Activated CD4-positive, alpha-beta T cell treated with anti-CD3 and anti-CD28 coated beads, Interleukin-2, amount 10 ng/mL, durations not matched to agents 24 days and 14 days (primary cell): ENCODE results near the gene TMEM87A. TPM values are rescaled to one million over a fixed set of nuclear protein-coding genes. Genes with fewer than 3 reads are reported as not detected.
A peak's percentile ranks its signal among the peaks of the same experiment; 100 is the strongest.

Experiments used
- DNase-seq: peaks from one replicate; pipeline ENCODE4 v3.0.0; 2022
- H3K27ac Mint-ChIP-seq: one replicate; pipeline ENCODE4 v1.8.0; 2022; ENCODE audit warnings: mild to moderate bottlenecking, mixed read lengths
- H3K27me3 Mint-ChIP-seq: one replicate; pipeline ENCODE4 v1.8.0; 2022; ENCODE audit warnings: mixed read lengths
- H3K36me3 Mint-ChIP-seq: one replicate; pipeline ENCODE4 v1.8.0; 2022; ENCODE audit warnings: low read depth, mild to moderate bottlenecking, mixed read lengths
- H3K4me1 Mint-ChIP-seq: one replicate; pipeline ENCODE4 v1.8.0; 2021; ENCODE audit warnings: mixed read lengths
- H3K4me3 Mint-ChIP-seq: one replicate; pipeline ENCODE4 v1.8.0; 2022; ENCODE audit warnings: mild to moderate bottlenecking, moderate library complexity, mixed read lengths
- H3K9me3 Mint-ChIP-seq: one replicate; pipeline ENCODE4 v1.8.0; 2021; ENCODE audit warnings: mixed read lengths
- intact Hi-C: fragments of 100-400 bp; cut with micrococcal nuclease; formaldehyde crosslinking; loops from one replicate; pipeline ENCODE4 v1.15.1; 2023
- total RNA-seq: library from RNA; stranded (reverse); gene quantifications from 2 replicates; pipeline ENCODE4 v1.2.3, GENCODE V29; 2022

Gene TMEM87A
- total RNA-seq, 1 donor from 2014 or later = 37.1 TPM

DNA sequence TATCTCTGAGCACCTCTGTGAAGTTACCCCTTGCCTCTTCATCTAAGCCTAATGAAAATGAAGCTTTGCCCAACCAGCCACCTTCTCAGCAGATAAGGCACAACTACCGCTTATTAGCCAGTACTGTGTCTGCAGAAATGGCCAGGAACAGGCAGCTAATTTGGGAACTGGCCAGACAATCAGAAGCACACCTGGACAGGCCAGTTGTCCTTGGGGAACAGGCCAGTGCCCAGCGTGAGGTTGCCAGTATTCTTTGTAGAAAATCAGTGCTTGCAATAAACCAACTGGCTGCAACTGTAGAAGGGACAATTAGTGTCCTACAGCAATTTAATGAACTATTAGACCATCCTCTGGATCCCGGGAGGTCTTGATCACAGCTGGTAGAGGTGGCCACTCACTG, 10.4 kb upstream of the TMEM87A start:
- no peaks in the 10 kb centered on the region for H3K9me3 Mint-ChIP-seq
- peaks cover 9% of the 10 kb centered on the region for H3K4me1 Mint-ChIP-seq
- no peaks in the 10 kb centered on the region for H3K27me3 Mint-ChIP-seq
- no peak overlapping the region for H3K27ac Mint-ChIP-seq
- DNase-seq = no peak
- no peak overlapping the region for H3K4me3 Mint-ChIP-seq
- peaks cover 18% of the 10 kb centered on the region for H3K36me3 Mint-ChIP-seq
- intact Hi-C loops = no loop called here

DNA sequence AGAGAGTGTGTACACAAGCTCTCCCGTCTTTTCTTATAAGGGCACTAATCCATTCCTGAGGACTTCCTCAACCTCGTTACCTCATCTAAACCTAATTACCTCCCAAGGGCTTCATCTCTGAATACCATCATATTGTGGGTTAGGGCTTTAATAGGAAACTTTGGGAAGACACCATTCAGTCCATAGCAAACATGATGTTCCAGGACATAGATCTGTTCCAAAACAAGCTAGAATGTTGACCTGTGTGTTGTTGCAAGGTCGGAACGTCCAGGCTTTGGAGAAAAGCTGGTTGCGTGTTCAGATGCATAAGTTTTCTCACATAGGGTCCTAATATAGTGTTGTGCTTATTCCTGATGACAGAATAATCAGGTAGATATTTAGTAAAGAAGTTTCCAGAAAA, 9.7 kb upstream of the TMEM87A start:
- no peak overlapping the region for H3K27ac Mint-ChIP-seq
- no peaks in the 10 kb centered on the region for H3K9me3 Mint-ChIP-seq
- H3K4me3 Mint-ChIP-seq = no peak overlapping the region
- peaks cover 11% of the 10 kb centered on the region for H3K4me1 Mint-ChIP-seq
- intact Hi-C loops = no loop called here
- H3K36me3 Mint-ChIP-seq = peaks cover 20% of the 10 kb centered on the region
- DNase-seq = no peak
- no peaks in the 10 kb centered on the region for H3K27me3 Mint-ChIP-seq

DNA sequence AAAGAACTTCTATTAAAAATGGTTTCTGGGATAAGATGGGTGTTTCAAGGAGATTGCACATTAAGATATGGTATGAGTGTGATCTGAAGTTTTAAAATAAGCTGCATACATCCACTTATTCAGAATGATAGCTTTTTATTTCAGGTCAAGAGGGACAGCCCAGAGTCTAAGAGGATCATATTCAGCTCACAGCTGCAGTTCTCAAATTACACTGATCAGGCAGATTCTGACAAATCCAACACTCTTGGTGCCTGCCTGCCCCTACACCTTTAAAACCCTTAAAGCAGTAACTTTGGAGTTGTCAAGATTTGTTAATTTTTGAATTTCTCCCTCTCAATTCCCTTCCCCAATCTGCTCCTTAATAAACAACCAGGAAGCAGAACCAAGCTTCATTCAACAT, 9.1 kb upstream of the TMEM87A start:
- H3K27ac Mint-ChIP-seq = no peak overlapping the region
- no peaks in the 10 kb centered on the region for H3K27me3 Mint-ChIP-seq
- intact Hi-C loops = no loop called here
- no peak for DNase-seq
- H3K9me3 Mint-ChIP-seq = no peaks in the 10 kb centered on the region
- H3K36me3 Mint-ChIP-seq = peaks cover 20% of the 10 kb centered on the region
- H3K4me1 Mint-ChIP-seq = peaks cover 11% of the 10 kb centered on the region
- no peak overlapping the region for H3K4me3 Mint-ChIP-seq

DNA sequence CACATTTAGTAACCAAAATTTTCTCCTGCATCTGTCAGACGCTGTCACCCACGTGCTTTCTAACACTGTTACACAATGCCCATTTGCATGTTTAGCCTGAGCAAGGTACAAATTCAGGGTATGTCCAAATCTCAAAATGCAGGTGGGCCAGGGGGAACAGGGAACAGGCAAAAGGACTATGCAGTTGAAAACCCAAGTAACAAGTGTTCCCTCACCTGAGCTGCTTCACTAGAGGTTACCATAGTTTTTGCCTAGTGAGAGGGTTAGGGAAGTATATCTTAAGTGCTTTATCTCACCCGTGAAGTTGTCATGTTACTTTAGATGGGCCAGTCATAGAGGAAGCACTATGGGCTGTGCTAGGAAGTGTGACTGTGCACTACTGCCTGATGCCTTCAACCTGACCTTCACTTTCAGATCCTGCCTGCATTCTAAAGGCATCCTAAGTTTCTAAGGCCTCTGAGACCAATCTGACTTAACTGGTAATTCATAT, 6.0 kb upstream of the TMEM87A start:
- intact Hi-C loops = loop anchor here (5.0 to 10.0 kb wide), 2 partner anchors 193 to 646 kb away; partner anchors contain the start of gene TTBK2

DNA sequence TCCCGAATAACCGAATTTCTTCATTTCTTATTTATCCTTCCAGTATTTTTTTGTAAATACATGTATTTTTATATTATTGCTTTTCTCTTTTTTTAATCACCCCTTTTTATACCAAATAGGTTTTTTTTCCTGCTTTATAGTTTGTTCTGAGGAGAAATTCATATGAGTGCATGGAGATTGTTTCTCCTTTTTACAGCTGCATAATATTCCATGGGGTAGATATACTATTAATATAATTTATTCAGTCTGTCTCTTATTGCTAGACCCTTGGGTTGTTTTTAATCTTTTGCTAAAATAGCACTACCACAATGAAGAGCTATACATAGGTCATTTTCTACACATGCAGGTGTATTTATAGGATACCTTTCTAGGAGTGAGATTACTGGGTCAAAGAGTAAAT, 3.5 kb upstream of the TMEM87A start:
- Mint-ChIP-seq H3K4me1 (peaks cover 36% of the 10 kb centered on the region), H3K27me3 (no peaks in the 10 kb centered on the region), H3K4me3 (no peak overlapping the region), H3K36me3 (peaks cover 14% of the 10 kb centered on the region), H3K27ac (no peak overlapping the region), H3K9me3 (no peaks in the 10 kb centered on the region)
- intact Hi-C loops = loop anchor here (5.0 to 10.0 kb wide), 2 partner anchors 196 to 648 kb away; partner anchors contain the start of gene TTBK2
- DNase-seq = no peak

More for the DNA sequence above, 6.0 kb upstream of the TMEM87A start:
- DNase-seq = peak; percentile 59
- no peak overlapping the region for H3K27ac Mint-ChIP-seq
- H3K9me3 Mint-ChIP-seq = no peaks in the 10 kb centered on the region
- no peaks in the 10 kb centered on the region for H3K27me3 Mint-ChIP-seq
- no peak overlapping the region for H3K4me3 Mint-ChIP-seq
- peaks cover 26% of the 10 kb centered on the region for H3K4me1 Mint-ChIP-seq
- H3K36me3 Mint-ChIP-seq = peaks cover 12% of the 10 kb centered on the region

DNA sequence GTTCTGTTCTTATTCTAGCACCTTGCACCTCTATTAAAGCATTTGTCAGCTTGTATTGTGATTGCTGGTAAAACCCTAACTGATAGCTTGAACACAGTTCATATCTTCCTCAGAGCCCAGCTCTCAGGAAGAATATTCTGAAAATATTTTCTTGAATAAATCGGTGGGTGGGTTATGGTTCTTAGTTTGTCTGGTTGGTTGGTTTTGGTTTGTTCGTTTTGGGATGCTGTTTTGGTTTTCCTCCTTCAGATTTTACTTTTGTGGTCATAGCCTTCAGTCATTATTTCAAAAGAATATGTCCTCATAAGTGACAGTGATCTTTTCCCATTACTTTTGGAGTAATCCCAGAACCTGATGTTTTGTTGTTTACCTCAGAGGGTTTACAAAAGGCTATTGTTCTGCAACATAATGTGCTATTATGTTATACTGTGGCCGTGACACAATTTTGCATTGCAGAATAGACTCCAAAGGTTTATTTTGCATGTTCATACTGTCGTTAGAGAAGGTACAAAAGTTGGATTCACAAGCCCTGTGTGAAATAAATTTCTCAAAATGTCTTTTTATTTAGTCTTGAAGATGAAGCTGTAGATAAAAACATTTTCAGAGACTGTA, 2.7 kb upstream of the TMEM87A start:
- peak overlapping the region; percentile 95 for H3K4me3 Mint-ChIP-seq
- peaks cover 42% of the 10 kb centered on the region for H3K4me1 Mint-ChIP-seq
- H3K27me3 Mint-ChIP-seq = no peaks in the 10 kb centered on the region
- no peaks in the 10 kb centered on the region for H3K9me3 Mint-ChIP-seq
- H3K36me3 Mint-ChIP-seq = peaks cover 19% of the 10 kb centered on the region
- no peak for DNase-seq
- intact Hi-C loops = loop anchor here (5.0 to 10.0 kb wide), 2 partner anchors 196 to 649 kb away; partner anchors contain the start of gene TTBK2
- H3K27ac Mint-ChIP-seq = peak overlapping the region; percentile 73

DNA sequence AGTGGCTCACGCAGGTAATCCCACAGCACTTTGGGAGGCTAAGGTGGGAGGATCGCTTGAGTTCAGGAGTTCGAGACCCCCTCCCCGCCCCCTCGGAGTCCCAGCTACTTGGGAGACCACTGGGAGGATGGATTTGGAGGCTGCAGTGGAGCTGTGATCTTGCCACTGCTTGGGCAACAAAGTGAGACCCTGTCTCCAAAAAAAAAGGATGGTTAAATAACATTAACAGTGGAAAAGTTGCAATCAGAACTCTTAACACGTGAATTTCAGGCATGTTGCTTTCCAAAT, 1.4 kb upstream of the TMEM87A start:
- Mint-ChIP-seq H3K27me3 (no peaks in the 10 kb centered on the region), H3K9me3 (no peaks in the 10 kb centered on the region), H3K4me3 (peak overlapping the region; percentile 95), H3K27ac (peak overlapping the region; percentile 99), H3K4me1 (peaks cover 44% of the 10 kb centered on the region), H3K36me3 (peaks cover 18% of the 10 kb centered on the region)
- DNase-seq = no peak
- intact Hi-C loops = loop anchor here (5.0 to 10.0 kb wide), 4 partner anchors 302 to 833 kb away; partner anchors contain the start of genes EHD4, MGA, TTBK2 and UBR1

DNA sequence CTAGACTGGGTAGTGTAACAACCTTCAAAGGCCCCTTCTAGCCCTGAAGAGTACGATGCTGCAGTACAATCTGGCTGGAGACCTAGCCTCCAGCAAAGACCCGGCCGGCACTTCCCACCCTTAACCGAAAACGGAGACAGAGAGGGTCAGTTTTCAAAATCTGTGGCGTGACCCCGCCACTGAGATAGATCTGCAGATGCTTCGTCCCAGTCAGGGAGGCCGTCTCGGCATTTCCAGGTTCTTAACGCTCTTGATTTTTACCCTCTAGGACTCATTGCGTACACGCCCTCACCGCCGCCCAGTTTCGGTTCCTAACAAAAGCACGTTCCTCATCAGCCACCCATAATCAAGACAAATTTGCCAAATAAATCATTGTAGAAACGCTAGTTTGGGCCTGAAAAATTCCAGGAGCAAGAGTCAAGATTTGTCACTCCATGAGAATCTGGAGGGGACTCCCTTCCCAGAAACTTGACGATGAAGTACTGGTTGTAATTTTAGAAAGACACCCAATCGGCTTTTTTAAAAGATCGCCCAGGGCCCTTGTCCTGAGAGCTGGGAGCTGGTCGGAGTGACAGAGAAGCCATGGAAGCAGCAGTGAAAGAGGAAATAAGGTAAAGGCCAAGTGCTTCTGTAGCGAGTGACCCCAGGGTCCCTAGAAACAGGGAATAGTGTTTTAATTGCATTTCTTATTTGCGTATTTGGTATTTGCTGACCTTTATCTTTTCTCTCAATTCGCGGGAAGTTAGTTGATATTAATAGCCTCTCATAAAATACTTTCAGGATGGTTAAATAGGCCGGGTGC, 868 bp upstream of the TMEM87A start:
- DNase-seq = peak; percentile 90
- peaks cover 39% of the 10 kb centered on the region for H3K4me1 Mint-ChIP-seq
- no peaks in the 10 kb centered on the region for H3K9me3 Mint-ChIP-seq
- no peaks in the 10 kb centered on the region for H3K27me3 Mint-ChIP-seq
- peak overlapping the region; percentile 99 for H3K27ac Mint-ChIP-seq
- intact Hi-C loops = loop anchor here (1.0 to 10.0 kb wide), 7 partner anchors 65 to 833 kb away; partner anchors contain the start of genes EHD4, MGA, TTBK2 and UBR1
- H3K4me3 Mint-ChIP-seq = peak overlapping the region; percentile 95
- peaks cover 15% of the 10 kb centered on the region for H3K36me3 Mint-ChIP-seq

DNA sequence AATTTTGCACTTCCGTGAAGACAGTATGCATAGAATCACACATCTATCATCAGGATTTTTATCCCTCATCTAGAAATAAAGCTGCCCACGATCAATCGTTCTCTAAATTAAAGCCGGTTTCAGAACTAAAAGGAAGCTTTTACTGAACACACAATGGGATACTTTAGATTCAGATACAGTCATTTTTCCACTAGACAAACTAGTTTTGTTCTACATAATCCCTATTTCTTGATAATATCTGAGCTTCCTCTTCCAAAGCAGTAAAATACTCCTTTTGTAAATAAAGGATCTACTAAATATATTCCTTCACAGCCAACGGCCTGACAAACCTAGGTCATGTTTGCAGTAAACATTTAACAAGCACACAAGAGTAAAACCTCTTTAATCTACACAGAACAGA, 2.2 kb downstream of the TMEM87A start:
- Mint-ChIP-seq H3K4me1 (peaks cover 39% of the 10 kb centered on the region), H3K27ac (no peak overlapping the region), H3K27me3 (no peaks in the 10 kb centered on the region), H3K4me3 (peak overlapping the region; percentile 40), H3K36me3 (peaks cover 29% of the 10 kb centered on the region), H3K9me3 (no peaks in the 10 kb centered on the region)
- DNase-seq = no peak
- intact Hi-C loops = loop anchor here (5.0 to 10.0 kb wide), 4 partner anchors 299 to 836 kb away; partner anchors contain the start of genes EHD4, MGA, TTBK2 and UBR1

DNA sequence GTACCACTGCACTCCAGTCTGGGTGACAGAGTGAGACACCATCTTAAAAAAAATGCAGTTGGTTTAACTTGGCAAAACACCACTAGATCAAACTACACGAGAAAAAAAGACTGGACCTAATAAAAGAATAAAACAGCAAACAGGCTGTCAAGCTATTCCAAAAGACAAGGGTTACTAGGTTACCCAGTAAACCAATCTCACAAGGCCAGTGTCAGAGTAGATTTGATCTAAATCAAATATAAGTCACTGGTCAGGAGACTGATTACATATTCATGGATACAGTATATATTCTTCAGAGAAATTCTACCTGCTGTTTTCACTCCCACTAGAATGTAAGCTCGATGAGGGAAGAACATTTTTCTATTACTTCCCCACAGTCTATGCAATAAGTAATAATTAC, 2.7 kb downstream of the TMEM87A start:
- Mint-ChIP-seq H3K27ac (no peak overlapping the region), H3K27me3 (no peaks in the 10 kb centered on the region), H3K36me3 (peaks cover 33% of the 10 kb centered on the region), H3K9me3 (no peaks in the 10 kb centered on the region), H3K4me3 (peak overlapping the region; percentile 40), H3K4me1 (peaks cover 38% of the 10 kb centered on the region)
- intact Hi-C loops = loop anchor here (5.0 to 10.0 kb wide), 4 partner anchors 298 to 837 kb away; partner anchors contain the start of genes EHD4, MGA, TTBK2 and UBR1
- no peak for DNase-seq

DNA sequence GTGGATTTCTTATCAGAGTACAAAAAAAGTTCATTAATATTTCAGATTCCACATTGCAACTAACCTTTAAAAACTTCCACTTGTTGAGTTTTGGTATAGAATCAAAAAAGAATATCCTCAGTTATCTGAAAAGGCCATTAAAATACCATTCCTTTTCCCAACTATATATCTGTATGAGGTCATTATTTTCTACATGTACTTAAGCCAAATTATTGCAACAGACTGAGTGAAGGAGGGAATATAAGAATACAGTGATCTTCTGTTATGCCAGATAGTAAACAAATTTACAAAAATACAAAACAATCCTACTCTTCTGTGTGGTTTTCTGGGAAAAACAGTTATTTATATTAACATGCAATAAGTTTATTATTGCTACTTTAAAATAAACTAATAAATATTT, 5.9 kb downstream of the TMEM87A start:
- intact Hi-C loops = no loop called here
- no peak overlapping the region for H3K4me3 Mint-ChIP-seq

DNA sequence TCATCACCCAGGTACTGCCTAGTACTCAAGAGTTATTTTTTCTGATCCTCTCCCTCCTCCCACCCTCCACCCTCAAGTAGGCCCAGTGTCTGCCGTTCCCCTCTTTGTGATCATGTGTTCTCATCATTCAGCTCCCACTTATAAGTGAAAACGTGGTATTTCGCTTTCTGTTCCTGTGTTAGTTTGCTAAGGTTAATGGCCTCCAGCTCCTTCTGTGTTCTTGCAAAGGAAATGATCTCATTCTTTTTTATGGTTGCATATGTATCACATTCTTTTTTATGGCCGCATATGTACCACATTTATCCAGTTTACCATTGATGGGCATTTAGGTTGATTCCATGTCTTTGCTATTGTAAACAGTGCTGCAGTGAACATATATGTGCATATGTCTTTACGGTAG, 8.4 kb downstream of the TMEM87A start:
- Mint-ChIP-seq H3K27me3 (no peaks in the 10 kb centered on the region), H3K9me3 (no peaks in the 10 kb centered on the region), H3K36me3 (peaks cover 64% of the 10 kb centered on the region), H3K4me3 (no peak overlapping the region), H3K27ac (peak overlapping the region; percentile 71), H3K4me1 (peaks cover 23% of the 10 kb centered on the region)
- intact Hi-C loops = no loop called here
- DNase-seq = no peak

More for the DNA sequence above, 5.9 kb downstream of the TMEM87A start:
- H3K9me3 Mint-ChIP-seq = no peaks in the 10 kb centered on the region
- no peak overlapping the region for H3K27ac Mint-ChIP-seq
- no peak for DNase-seq
- peaks cover 60% of the 10 kb centered on the region for H3K36me3 Mint-ChIP-seq
- H3K4me1 Mint-ChIP-seq = peaks cover 38% of the 10 kb centered on the region
- H3K27me3 Mint-ChIP-seq = no peaks in the 10 kb centered on the region

DNA sequence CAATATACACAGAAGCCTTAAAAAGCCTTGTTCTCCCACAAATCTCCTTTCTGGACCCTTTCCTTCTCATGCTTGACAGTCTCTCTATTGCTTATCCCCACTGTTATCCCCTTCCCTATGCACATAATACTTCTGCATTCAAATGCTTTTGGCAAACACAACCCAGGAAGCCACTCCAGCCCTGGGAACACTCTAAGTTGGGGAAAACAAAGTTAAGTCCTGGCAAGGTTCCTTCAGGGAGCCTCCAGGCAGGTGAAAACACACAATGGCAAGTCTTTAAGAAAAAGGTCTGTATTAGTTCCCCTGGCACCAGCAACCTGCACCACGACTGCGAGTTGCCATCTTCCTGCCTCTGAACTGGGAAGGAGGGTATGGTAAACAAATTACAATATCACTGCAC, 19.9 kb downstream of the TMEM87A start:
- intact Hi-C loops = no loop called here
- Mint-ChIP-seq H3K36me3 (peaks cover 79% of the 10 kb centered on the region), H3K27me3 (no peaks in the 10 kb centered on the region), H3K4me3 (no peak overlapping the region), H3K27ac (no peak overlapping the region), H3K4me1 (no peaks in the 10 kb centered on the region), H3K9me3 (peaks cover 25% of the 10 kb centered on the region)
- no peak for DNase-seq

DNA sequence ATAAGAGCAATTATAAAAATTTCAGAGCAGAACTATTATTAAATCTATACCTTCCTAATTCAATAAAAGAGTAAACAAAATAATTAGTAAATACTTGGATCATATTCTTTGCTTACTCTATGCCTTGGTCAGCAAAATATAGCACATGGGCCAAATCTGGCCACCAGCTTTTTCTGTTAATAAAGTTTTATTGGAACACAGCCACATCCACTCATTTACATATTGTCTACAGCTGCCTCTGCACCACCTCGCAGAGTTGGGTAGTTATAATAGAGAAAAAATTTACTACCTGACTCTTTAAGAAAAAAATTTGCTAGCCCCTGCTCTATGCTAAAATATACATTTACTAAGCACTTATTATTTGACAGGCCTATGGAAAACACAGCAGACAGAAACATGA, 32.4 kb downstream of the TMEM87A start:
- DNase-seq = no peak
- H3K27ac Mint-ChIP-seq = no peak overlapping the region
- H3K4me1 Mint-ChIP-seq = peaks cover 13% of the 10 kb centered on the region
- intact Hi-C loops = no loop called here
- H3K9me3 Mint-ChIP-seq = peaks cover under 1% of the 10 kb centered on the region
- no peaks in the 10 kb centered on the region for H3K27me3 Mint-ChIP-seq
- H3K4me3 Mint-ChIP-seq = no peak overlapping the region
- H3K36me3 Mint-ChIP-seq = peaks cover 51% of the 10 kb centered on the region
